ENCODE data around the gene SLC22A8.

DNA sequence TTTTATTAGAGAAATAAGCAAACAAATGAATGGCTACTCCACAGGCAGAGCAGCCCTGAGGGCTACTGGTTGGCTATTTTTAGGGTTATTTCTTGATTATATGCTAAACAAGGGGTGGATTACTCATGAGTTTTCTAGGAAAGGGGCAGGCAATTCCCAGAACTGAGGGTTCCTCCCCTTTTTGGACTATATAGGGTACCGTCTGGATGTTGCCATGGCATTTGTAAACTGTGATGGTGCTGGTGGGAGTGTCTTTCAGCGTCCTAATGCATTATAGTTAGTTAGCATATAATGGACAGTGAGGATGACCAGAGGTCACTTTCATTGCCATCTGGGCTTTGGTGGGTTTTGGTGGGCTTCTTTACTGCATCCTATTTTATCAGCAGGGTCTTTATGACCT lies 50.1 kb downstream of the SLC22A8 start:
- TF ChIP-seq, protein P1, sequence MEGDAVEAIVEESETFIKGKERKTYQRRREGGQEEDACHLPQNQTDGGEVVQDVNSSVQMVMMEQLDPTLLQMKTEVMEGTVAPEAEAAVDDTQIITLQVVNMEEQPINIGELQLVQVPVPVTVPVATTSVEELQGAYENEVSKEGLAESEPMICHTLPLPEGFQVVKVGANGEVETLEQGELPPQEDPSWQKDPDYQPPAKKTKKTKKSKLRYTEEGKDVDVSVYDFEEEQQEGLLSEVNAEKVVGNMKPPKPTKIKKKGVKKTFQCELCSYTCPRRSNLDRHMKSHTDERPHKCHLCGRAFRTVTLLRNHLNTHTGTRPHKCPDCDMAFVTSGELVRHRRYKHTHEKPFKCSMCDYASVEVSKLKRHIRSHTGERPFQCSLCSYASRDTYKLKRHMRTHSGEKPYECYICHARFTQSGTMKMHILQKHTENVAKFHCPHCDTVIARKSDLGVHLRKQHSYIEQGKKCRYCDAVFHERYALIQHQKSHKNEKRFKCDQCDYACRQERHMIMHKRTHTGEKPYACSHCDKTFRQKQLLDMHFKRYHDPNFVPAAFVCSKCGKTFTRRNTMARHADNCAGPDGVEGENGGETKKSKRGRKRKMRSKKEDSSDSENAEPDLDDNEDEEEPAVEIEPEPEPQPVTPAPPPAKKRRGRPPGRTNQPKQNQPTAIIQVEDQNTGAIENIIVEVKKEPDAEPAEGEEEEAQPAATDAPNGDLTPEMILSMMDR (IDR thresholded peaks at IDR 0.05): no peak
- no peak for TF ChIP-seq POLR2A (IDR thresholded peaks at IDR 0.05)
